ENCODE measurements around the gene ATP6V1B1.

The ATP6V1B1 gene

GRCh38 chr2:70957798-70958197, 22.1 kb downstream of the ATP6V1B1 start:
- Mint-ChIP-seq H3K36me3 (no peaks in the 10 kb centered on the region), H3K4me1 (peaks cover 14% of the 10 kb centered on the region), H3K27ac (no peak overlapping the region), H3K9me3 (no peaks in the 10 kb centered on the region), H3K27me3 (peaks cover 58% of the 10 kb centered on the region), H3K4me3 (no peak overlapping the region)
- CTCF ChIA-PET: no interaction called here
- DNase-seq: no peak

DNA sequence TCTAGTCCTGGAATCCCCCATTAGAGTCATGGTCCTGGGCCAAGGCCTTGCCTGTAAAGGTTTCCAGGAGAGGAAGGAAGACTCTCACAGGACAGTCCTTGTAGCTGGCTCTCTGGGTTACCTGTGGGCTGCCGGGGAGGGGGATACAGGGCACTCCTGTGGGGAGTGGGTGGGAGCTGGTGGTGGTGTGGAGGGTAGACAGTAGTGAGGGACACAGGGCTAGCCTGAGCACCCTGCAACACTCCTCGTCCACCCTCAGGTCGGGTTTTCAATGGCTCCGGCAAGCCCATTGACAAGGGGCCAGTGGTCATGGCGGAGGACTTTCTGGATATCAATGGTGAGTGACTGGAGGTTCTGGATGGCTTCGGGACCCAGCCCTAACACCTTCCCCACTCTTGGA, 23.1 kb downstream of the ATP6V1B1 start:
- Mint-ChIP-seq H3K4me3 (no peak overlapping the region), H3K27ac (no peak overlapping the region), H3K36me3 (no peaks in the 10 kb centered on the region), H3K4me1 (peaks cover 14% of the 10 kb centered on the region), H3K27me3 (peaks cover 64% of the 10 kb centered on the region), H3K9me3 (no peaks in the 10 kb centered on the region)
- CTCF ChIA-PET: no interaction called here
- DNase-seq: no peak

GRCh38 chr2:70959271-70959761, 23.6 kb downstream of the ATP6V1B1 start:
- no peak for DNase-seq
- no peaks in the 10 kb centered on the region for H3K9me3 Mint-ChIP-seq
- H3K27me3 Mint-ChIP-seq: peaks cover 66% of the 10 kb centered on the region
- CTCF ChIA-PET: interaction anchor here (0.6 kb wide), 1 partner anchor 109 kb away, joined by 3 read pairs; no protein-coding TSS in a partner anchor
- no peaks in the 10 kb centered on the region for H3K36me3 Mint-ChIP-seq
- H3K4me1 Mint-ChIP-seq: peaks cover 14% of the 10 kb centered on the region
- H3K4me3 Mint-ChIP-seq: no peak overlapping the region
- H3K27ac Mint-ChIP-seq: no peak overlapping the region

DNA sequence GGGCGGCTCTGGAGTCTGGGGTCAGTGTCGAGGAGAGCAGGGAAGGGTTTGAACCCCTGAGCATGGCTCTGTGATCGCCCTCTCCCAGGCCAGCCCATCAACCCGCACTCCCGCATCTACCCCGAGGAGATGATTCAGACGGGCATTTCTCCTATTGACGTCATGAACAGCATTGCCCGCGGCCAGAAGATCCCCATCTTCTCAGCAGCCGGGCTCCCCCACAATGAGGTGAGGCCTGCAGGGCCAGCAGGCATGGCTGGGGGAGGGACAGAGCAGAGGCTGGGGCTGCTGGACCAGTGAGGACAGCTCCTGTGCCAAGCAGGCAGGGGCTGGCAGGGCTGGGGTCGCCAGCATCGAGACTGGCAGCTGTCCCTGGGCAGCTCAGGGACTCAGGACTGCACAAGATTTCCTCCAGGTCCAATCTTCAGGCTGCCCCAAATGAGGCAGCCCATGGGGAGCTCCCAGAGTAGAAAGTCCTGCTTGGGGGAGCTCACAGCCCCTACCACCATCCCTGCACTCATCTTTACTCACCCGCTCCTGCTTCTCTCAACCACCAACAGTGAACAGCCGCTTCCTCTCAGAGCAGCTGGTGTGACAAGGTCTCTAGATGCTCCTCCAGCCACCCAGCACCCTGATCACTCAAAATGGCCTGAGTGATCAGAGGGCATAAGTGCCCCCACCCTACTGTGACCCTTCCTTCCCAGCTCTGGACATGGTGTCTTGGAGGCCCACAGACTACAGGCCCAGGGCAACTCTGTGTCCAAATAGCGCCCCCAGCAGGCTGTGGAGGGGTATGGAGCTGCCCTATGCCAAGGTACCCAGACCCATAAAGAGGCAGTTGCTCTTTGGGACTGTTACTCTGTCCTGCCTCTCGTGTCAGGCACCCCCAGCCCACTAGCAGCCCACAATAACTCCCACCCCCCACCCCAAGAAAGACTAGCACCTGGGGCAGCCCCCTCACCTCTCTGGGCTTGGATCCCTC, 24.4 kb downstream of the ATP6V1B1 start:
- no peaks in the 10 kb centered on the region for H3K9me3 Mint-ChIP-seq
- no peak overlapping the region for H3K27ac Mint-ChIP-seq
- peaks cover 18% of the 10 kb centered on the region for H3K4me1 Mint-ChIP-seq
- H3K27me3 Mint-ChIP-seq: peaks cover 67% of the 10 kb centered on the region
- CTCF ChIA-PET: interaction anchor here (0.6 to 6.1 kb wide), 4 partner anchors 10 to 110 kb away, joined by 3 to 43 read pairs (median 5); no protein-coding TSS in a partner anchor
- no peaks in the 10 kb centered on the region for H3K36me3 Mint-ChIP-seq
- DNase-seq: no peak
- no peak overlapping the region for H3K4me3 Mint-ChIP-seq

DNA sequence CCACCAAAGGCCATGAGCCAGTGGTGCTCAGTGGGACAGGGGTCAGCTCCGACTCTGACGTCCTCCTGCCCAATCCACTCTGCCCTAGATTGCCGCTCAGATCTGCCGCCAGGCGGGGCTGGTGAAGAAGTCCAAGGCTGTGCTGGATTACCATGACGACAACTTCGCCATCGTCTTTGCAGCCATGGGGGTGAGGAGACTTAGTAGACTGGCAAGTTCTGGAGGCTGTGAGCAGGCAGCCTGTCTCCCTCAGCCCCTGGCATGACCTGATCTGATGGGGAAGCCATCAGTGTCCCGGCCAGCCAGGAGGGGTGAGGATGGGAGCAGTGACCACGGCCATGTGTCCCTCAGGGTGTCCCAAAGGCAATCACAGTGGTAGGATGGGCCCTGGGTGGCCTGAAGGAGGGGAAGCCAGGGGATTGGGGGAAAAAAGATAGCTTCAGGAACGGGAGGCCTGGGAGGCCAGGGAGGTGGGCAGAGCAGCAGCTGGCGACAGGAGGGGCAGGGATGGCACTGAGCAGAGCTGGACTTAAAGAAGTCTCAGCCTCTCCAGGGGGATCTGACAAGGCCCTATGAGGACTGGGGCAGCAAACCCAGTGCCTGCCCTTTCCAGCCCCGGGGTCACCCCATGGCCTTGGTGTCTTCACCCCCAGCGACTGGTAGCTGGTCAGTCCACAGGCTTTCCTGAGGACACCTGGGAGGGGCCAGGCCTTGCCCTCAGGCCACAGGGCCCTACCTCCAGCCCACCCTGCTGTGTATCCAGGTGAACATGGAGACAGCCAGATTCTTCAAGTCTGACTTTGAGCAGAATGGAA, 25.3 kb downstream of the ATP6V1B1 start:
- Mint-ChIP-seq H3K27me3 (peaks cover 67% of the 10 kb centered on the region), H3K36me3 (no peaks in the 10 kb centered on the region), H3K9me3 (no peaks in the 10 kb centered on the region), H3K4me1 (peaks cover 20% of the 10 kb centered on the region), H3K27ac (no peak overlapping the region), H3K4me3 (no peak overlapping the region)
- DNase-seq: no peak
- CTCF ChIA-PET: interaction anchor here (0.6 to 6.1 kb wide), 6 partner anchors 11 to 82 kb away, joined by 3 to 43 read pairs (median 6); no protein-coding TSS in a partner anchor

GRCh38 chr2:70961648-70961994, 25.9 kb downstream of the ATP6V1B1 start:
- Mint-ChIP-seq H3K36me3 (no peaks in the 10 kb centered on the region), H3K4me1 (peaks cover 20% of the 10 kb centered on the region), H3K27me3 (peaks cover 68% of the 10 kb centered on the region), H3K4me3 (no peak overlapping the region), H3K27ac (no peak overlapping the region), H3K9me3 (no peaks in the 10 kb centered on the region)
- DNase-seq: no peak
- CTCF ChIA-PET: interaction anchor here (0.5 to 6.1 kb wide), 6 partner anchors 11 to 69 kb away, joined by 3 to 43 read pairs (median 6); no protein-coding TSS in a partner anchor

- no peak for DNase-seq
- peaks cover 76% of the 10 kb centered on the region for H3K27me3 Mint-ChIP-seq
- CTCF ChIA-PET: interaction anchor here (0.5 to 6.1 kb wide), 9 partner anchors 8 to 173 kb away, joined by 3 to 43 read pairs (median 3); no protein-coding TSS in a partner anchor
- no peak overlapping the region for H3K4me3 Mint-ChIP-seq
- H3K27ac Mint-ChIP-seq: no peak overlapping the region
- H3K4me1 Mint-ChIP-seq: peaks cover 20% of the 10 kb centered on the region
- no peaks in the 10 kb centered on the region for H3K36me3 Mint-ChIP-seq
- no peaks in the 10 kb centered on the region for H3K9me3 Mint-ChIP-seq
Observed at GRCh38 chr2:70962211-70962884, 26.6 kb downstream of the ATP6V1B1 start.

DNA sequence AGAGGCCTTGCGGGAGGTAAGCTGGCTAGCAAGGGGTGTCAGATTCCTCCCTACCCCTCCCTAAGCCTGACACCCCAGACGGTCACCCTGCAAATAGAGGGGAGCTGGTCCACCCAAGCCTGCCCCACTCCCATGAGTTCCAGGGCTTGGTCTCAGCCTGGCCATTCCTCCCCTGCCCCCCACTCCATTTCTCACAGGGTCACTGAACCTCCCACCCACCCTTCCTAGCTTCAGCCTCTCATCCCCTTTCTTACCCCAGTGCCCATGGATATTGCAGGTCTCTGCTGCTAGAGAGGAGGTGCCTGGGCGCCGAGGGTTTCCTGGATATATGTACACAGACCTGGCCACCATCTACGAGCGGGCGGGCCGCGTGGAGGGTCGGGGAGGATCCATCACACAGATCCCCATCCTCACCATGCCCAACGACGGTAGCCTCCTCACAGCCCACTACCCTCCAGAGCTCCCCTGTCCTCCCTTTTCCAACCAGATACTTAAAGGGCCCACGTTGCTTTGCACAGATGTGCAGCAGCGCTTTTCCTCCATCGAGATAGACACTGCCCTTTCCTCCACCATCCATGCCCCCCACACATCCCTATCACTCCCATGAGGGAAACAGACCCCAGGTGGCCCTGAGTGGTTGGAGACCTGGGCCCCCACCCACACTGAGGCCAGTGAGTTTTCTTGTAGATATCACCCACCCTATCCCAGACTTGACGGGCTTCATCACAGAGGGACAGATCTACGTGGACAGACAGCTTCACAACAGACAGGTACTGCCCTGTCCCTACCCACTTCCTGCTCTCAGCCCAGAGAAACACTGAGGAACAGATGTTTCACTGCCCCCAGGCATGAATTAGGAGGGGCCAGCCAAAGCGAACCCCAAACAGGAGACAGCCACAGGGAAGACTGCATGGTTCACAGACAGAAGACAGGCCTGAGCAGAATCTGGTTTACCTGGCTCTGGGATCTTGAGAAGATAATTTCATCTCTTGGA, 27.5 kb downstream of the ATP6V1B1 start:
- no peak overlapping the region for H3K27ac Mint-ChIP-seq
- H3K9me3 Mint-ChIP-seq: no peaks in the 10 kb centered on the region
- no peak for DNase-seq
- H3K4me3 Mint-ChIP-seq: no peak overlapping the region
- no peaks in the 10 kb centered on the region for H3K36me3 Mint-ChIP-seq
- CTCF ChIA-PET: interaction anchor here (0.8 to 6.1 kb wide), 11 partner anchors 9 to 174 kb away, joined by 3 to 43 read pairs (median 3); partner anchors contain the start of gene ANKRD53
- H3K4me1 Mint-ChIP-seq: peaks cover 12% of the 10 kb centered on the region
- H3K27me3 Mint-ChIP-seq: peaks cover 70% of the 10 kb centered on the region

DNA sequence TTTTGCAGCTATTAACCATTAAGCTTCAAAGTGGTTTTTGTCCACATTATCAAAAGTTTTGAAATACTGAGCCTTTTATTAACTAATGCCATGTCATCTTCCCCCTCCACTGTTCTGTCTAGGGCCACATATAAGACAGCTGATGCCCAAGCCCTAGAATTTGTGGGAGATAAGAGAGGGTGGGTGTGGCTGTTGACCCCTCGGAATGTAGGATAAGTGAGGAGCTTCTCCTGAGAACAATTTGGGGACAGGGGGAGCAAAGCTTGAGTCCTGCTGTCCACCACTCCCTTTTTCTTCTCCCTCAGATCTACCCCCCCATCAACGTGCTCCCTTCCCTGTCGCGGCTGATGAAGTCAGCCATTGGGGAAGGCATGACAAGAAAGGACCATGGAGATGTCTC, 28.4 kb downstream of the ATP6V1B1 start:
- H3K4me3 Mint-ChIP-seq: no peak overlapping the region
- DNase-seq: no peak
- H3K4me1 Mint-ChIP-seq: peaks cover 7% of the 10 kb centered on the region
- H3K9me3 Mint-ChIP-seq: no peaks in the 10 kb centered on the region
- no peak overlapping the region for H3K27ac Mint-ChIP-seq
- H3K36me3 Mint-ChIP-seq: no peaks in the 10 kb centered on the region
- peaks cover 67% of the 10 kb centered on the region for H3K27me3 Mint-ChIP-seq
- CTCF ChIA-PET: interaction anchor here (0.7 to 6.1 kb wide), 10 partner anchors 9 to 93 kb away, joined by 3 to 43 read pairs (median 6); partner anchors contain the start of gene ANKRD53

DNA sequence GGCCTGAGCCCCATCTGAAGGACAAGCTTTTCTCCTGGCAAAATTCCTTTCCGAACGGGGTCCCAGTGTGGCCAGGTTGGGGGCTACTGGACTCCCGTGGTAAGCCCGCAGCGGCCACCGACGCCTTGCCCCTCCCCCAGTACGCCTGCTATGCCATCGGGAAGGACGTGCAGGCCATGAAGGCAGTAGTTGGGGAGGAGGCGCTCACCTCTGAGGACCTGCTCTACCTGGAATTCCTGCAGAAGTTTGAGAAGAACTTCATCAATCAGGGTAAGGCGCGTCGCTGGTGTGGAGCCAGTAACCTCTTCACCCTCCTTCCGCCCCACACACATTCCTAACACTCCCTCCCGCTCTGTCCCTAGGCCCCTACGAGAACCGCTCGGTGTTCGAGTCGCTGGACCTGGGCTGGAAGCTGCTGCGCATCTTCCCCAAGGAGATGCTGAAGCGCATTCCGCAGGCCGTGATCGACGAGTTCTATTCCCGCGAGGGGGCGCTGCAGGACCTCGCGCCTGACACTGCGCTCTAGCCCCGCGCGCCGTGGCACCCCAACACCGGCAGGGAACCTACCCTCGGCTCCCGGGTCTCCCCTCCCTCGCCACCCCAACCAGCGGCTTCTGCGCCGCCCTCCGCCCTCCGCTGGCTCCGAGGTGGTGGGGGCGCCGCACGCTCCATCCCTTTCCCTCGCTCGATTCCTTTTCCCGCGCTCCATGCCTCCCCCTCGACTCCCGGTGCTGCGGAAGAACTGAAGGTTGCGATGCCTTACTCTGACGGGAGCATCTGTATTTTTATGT, 29.1 kb downstream of the ATP6V1B1 start:
- DNase-seq: peak; percentile 87
- CTCF ChIA-PET: interaction anchor here (0.7 to 6.1 kb wide), 19 partner anchors 8 to 105 kb away, joined by 3 to 43 read pairs (median 6); partner anchors contain the start of gene ANKRD53
- H3K36me3 Mint-ChIP-seq: no peaks in the 10 kb centered on the region
- peaks cover 6% of the 10 kb centered on the region for H3K4me1 Mint-ChIP-seq
- H3K4me3 Mint-ChIP-seq: peak overlapping the region; percentile 82
- no peaks in the 10 kb centered on the region for H3K9me3 Mint-ChIP-seq
- peaks cover 64% of the 10 kb centered on the region for H3K27me3 Mint-ChIP-seq
- no peak overlapping the region for H3K27ac Mint-ChIP-seq

GRCh38 chr2:70965506-70965905, 29.8 kb downstream of the ATP6V1B1 start:
- H3K27me3 Mint-ChIP-seq: peaks cover 64% of the 10 kb centered on the region
- H3K27ac Mint-ChIP-seq: no peak overlapping the region
- peak overlapping the region; percentile 82 for H3K4me3 Mint-ChIP-seq
- H3K4me1 Mint-ChIP-seq: peaks cover 6% of the 10 kb centered on the region
- no peaks in the 10 kb centered on the region for H3K9me3 Mint-ChIP-seq
- CTCF ChIA-PET: interaction anchor here (0.5 to 6.1 kb wide), 18 partner anchors 8 to 105 kb away, joined by 3 to 43 read pairs (median 6); partner anchors contain the start of gene ANKRD53
- no peaks in the 10 kb centered on the region for H3K36me3 Mint-ChIP-seq
- no peak for DNase-seq

- no peak overlapping the region for H3K27ac Mint-ChIP-seq
- no peaks in the 10 kb centered on the region for H3K9me3 Mint-ChIP-seq
- CTCF ChIA-PET: interaction anchor here (0.8 to 6.1 kb wide), 9 partner anchors 8 to 198 kb away, joined by 3 to 43 read pairs (median 6); partner anchors contain the start of genes ADD2 and ANKRD53
- no peaks in the 10 kb centered on the region for H3K36me3 Mint-ChIP-seq
- no peak for DNase-seq
- peaks cover 6% of the 10 kb centered on the region for H3K4me1 Mint-ChIP-seq
- no peak overlapping the region for H3K4me3 Mint-ChIP-seq
- peaks cover 58% of the 10 kb centered on the region for H3K27me3 Mint-ChIP-seq
Observed at GRCh38 chr2:70966681-70967080, 31.0 kb downstream of the ATP6V1B1 start.
